ENCODE data around the gene SH3PXD2A. TPM values are rescaled to one million over a fixed set of nuclear protein-coding genes. Genes with fewer than 3 reads are reported as not detected.
A peak's percentile ranks its signal among the peaks of the same experiment; 100 is the strongest.

Gene SH3PXD2A
- total RNA-seq, 4 donors from 2014 or later = 55.7 to 71.8 (median 66.8) TPM

DNA sequence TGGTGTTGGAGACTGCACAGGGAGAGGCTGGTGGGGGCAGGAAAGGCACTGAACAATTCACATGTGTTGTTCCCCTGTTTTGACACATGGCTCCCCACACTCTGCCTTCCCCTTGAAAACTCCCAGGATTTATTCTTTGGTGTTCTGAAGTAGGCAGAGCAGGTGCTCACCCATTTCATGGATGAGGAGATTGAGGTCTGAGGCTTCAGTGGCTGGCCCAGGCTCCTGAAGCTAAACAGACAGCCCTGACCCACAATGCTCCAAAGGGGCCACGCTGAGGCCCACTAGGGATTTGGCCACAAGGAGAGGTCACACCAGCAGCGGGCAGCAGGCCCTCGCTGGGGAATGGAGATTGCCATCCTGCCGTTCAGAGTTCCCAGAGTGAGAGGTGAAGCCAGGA lies 157.6 kb downstream of the SH3PXD2A start:
- Histone ChIP-seq H3K9me3 (no peaks in the 10 kb centered on the region), H3K36me3 (no peaks in the 10 kb centered on the region), H3K4me3 (no peak overlapping the region), H3K4me1 (peaks cover 43% of the 10 kb centered on the region), H3K27ac (no peak overlapping the region), H3K27me3 (no peaks in the 10 kb centered on the region)
- TF ChIP-seq EP300 (IDR thresholded peaks at IDR 0.05) = no peak
- no peak for TF ChIP-seq CTCF (IDR thresholded peaks at IDR 0.05)
- no peak for TF ChIP-seq POLR2A (IDR thresholded peaks at IDR 0.05)
- TF ChIP-seq POLR2AphosphoS5 (IDR thresholded peaks at IDR 0.05) = no peak
- no peak for DNase-seq (ENCODE audit: low spot score in 2 of 2)
- WGBS = 87% methylated on average over 3 of the region's 4 CpGs

- H3K4me3 ChIP-seq = no peak overlapping the region
- no peaks in the 10 kb centered on the region for H3K27me3 ChIP-seq
- no peaks in the 10 kb centered on the region for H3K36me3 ChIP-seq
- TF ChIP-seq POLR2AphosphoS5 (IDR thresholded peaks at IDR 0.05) (no peak), CTCF (IDR thresholded peaks at IDR 0.05) (no peak), POLR2A (IDR thresholded peaks at IDR 0.05) (no peak), EP300 (IDR thresholded peaks at IDR 0.05) (no peak)
- DNase-seq (ENCODE audit: low spot score in 2 of 2) = no peak
- no peaks in the 10 kb centered on the region for H3K9me3 ChIP-seq
- no peak overlapping the region for H3K27ac ChIP-seq
- peaks cover 54% of the 10 kb centered on the region for H3K4me1 ChIP-seq
- WGBS = 13% methylated on average over 5 of the region's 10 CpGs
Measured at GRCh38 chr10:103696411-103697145, 158.8 kb downstream of the SH3PXD2A start.

DNA sequence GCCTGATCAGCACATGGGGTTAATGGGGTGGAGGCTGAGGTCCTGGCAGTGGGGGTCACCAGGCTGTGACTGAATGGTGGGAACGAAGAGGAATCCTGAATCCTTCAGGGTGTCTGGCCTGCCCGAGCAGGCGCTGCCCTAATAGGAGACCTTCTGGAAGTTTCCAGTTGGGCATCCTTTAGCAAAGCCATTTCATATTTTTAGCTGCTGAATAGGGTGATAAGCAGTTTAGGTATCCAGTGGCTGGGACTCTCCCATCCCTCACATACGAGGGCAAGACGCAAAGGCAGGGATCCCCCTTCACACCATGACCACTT lies 159.3 kb downstream of the SH3PXD2A start:
- no peaks in the 10 kb centered on the region for H3K9me3 ChIP-seq
- no peak overlapping the region for H3K27ac ChIP-seq
- no peak for DNase-seq (ENCODE audit: low spot score in 2 of 2)
- WGBS = 89% methylated on average over 5 of the region's 5 CpGs
- H3K36me3 ChIP-seq = no peaks in the 10 kb centered on the region
- no peaks in the 10 kb centered on the region for H3K27me3 ChIP-seq
- peaks cover 54% of the 10 kb centered on the region for H3K4me1 ChIP-seq
- H3K4me3 ChIP-seq = no peak overlapping the region
- TF ChIP-seq CTCF (IDR thresholded peaks at IDR 0.05) (no peak), EP300 (IDR thresholded peaks at IDR 0.05) (no peak), POLR2AphosphoS5 (IDR thresholded peaks at IDR 0.05) (no peak)

GRCh38 chr10:103695584-103696005 lies 159.8 kb downstream of the SH3PXD2A start:
- DNase-seq (ENCODE audit: low spot score in 2 of 2) = no peak
- 66% methylated on average over 4 of the region's 4 CpGs for WGBS
- H3K4me3 ChIP-seq = no peak overlapping the region
- H3K36me3 ChIP-seq = no peaks in the 10 kb centered on the region
- H3K4me1 ChIP-seq = peaks cover 54% of the 10 kb centered on the region
- TF ChIP-seq POLR2A (IDR thresholded peaks at IDR 0.05) (no peak), CTCF (IDR thresholded peaks at IDR 0.05) (no peak), EP300 (IDR thresholded peaks at IDR 0.05) (no peak), POLR2AphosphoS5 (IDR thresholded peaks at IDR 0.05) (no peak)
- H3K27me3 ChIP-seq = no peaks in the 10 kb centered on the region
- no peaks in the 10 kb centered on the region for H3K9me3 ChIP-seq
- H3K27ac ChIP-seq = no peak overlapping the region

DNA sequence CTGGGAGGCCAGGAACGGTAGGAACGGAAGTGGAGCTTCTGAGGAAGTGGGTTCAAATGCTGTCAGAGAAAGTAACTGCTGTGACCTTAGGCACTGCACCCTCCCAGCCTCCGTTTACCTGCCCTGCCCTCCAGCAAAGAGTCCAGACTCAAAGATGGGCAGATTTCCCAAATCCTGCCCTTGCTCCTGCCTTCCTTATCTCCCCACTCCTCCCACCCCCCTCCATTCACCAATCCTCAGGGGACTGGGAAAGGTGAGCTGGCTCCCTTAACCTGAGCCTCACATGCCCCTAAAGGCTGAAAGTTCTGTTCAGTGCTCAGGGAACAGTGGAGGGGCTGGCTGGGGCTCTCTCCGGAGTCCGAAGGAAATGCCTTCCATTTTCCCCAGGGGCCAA lies 161.6 kb downstream of the SH3PXD2A start:
- no peaks in the 10 kb centered on the region for H3K9me3 ChIP-seq
- H3K36me3 ChIP-seq = no peaks in the 10 kb centered on the region
- H3K4me3 ChIP-seq = peak overlapping the region; percentile 49
- WGBS = 44% methylated on average over 5 of the region's 5 CpGs
- H3K27me3 ChIP-seq = no peaks in the 10 kb centered on the region
- TF ChIP-seq CTCF (IDR thresholded peaks at IDR 0.05) = no peak
- no peak for TF ChIP-seq EP300 (IDR thresholded peaks at IDR 0.05)
- TF ChIP-seq POLR2AphosphoS5 (IDR thresholded peaks at IDR 0.05) = no peak
- TF ChIP-seq POLR2A (IDR thresholded peaks at IDR 0.05) = no peak
- DNase-seq (ENCODE audit: low spot score in 2 of 2) = no peak
- H3K27ac ChIP-seq = no peak overlapping the region
- peaks cover 54% of the 10 kb centered on the region for H3K4me1 ChIP-seq
